ENCODE measurements around the gene AHRR. TPM values are rescaled to one million over a fixed set of nuclear protein-coding genes. Genes with fewer than 3 reads are reported as not detected.

The AHRR gene
- total and polyA plus RNA-seq, 9 of the 15 experiments (the other 6 are each of a cell fraction or from before 2014, with no cell fraction given) = 0.06 to 1.6 (median 0.75) TPM; not detected in 1

DNA sequence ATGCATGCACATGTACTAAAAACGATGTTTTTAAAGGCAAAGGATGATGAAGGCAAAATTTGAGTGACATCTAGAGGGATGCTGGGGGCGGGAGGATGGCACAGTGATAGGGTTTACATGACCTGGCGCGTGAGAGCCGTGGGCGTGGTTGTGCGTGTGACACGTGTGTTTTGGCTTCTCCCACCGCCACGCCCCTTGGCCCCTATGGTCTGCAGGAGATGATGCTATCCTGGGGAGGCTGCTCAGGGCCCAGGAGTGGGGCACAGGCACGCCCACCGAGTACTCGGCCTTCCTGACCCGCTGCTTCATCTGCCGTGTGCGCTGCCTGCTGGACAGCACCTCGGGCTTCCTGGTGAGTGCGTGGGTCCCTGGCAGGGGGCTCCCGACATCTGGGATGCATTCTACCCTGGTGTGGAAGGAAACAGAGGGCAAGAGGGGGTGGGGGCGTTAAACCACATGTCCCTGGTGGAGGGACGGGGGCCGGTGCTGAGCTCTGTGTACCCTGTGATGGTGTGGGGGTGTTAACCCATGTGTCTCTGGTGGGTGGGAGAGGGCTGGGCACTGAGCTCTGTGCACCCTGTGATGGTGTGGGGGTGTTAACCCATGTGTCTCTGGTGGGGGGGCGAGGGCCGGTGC lies 102.2 kb downstream of the AHRR start (continued):
- TF ChIP-seq, protein P1, sequence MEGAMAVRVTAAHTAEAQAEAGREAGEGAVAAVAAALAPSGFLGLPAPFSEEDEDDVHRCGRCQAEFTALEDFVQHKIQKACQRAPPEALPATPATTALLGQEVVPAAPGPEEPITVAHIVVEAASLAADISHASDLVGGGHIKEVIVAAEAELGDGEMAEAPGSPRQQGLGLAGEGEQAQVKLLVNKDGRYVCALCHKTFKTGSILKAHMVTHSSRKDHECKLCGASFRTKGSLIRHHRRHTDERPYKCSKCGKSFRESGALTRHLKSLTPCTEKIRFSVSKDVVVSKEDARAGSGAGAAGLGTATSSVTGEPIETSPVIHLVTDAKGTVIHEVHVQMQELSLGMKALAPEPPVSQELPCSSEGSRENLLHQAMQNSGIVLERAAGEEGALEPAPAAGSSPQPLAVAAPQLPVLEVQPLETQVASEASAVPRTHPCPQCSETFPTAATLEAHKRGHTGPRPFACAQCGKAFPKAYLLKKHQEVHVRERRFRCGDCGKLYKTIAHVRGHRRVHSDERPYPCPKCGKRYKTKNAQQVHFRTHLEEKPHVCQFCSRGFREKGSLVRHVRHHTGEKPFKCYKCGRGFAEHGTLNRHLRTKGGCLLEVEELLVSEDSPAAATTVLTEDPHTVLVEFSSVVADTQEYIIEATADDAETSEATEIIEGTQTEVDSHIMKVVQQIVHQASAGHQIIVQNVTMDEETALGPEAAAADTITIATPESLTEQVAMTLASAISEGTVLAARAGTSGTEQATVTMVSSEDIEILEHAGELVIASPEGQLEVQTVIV (CRISPR knock-in tag; IDR thresholded peaks at IDR 0.05; ENCODE audit: borderline replicate concordance) = no peak
- TF ChIP-seq TAF1 (IDR thresholded peaks at IDR 0.05; ENCODE audit: control insufficient read depth, extremely low read depth, insufficient read depth, low read length, severe bottlenecking) (no peak), ZNF175 (CRISPR knock-in tag; IDR thresholded peaks at IDR 0.05; ENCODE audit: low read depth) (no peak), SAFB (IDR thresholded peaks at IDR 0.05; ENCODE audit: borderline replicate concordance, low read depth, low read length) (no peak), JUNB (CRISPR knock-in tag; conservative IDR thresholded peaks at IDR 0.05) (no peak), HSF4 (CRISPR knock-in tag; IDR thresholded peaks at IDR 0.05; ENCODE audit: borderline replicate concordance) (no peak), NFRKB (IDR thresholded peaks at IDR 0.05; ENCODE audit: low read depth) (no peak)
